Tibial nerve (tissue), 4 donors: ENCODE data around the gene MLANA. TPM values are rescaled to one million over a fixed set of nuclear protein-coding genes. Genes with fewer than 3 reads are reported as not detected.

Source experiments
- DNase-seq, 2 donors: peaks; one replicate each; pipeline ENCODE4 v3.0.0-alpha.2; 2019; ENCODE audit warnings: low spot score in 2 of 2
- H3K27ac ChIP-seq, 4 donors: fragments of 200-600 bp; sonication (generic) in 3 of 4; one replicate each; pipeline ENCODE4 v1.5.1; 2017 to 2019; ENCODE audit warnings: mild to moderate bottlenecking in 1 of 4
- H3K27me3 ChIP-seq, 2 donors: fragments of 200-600 bp; sonication (generic) in 1 of 2; one replicate each; pipeline versions ENCODE4 v1.5.1 to v1.6.0; 2017 to 2019
- H3K36me3 ChIP-seq, 3 donors: fragments of 200-600 bp; sonication (generic); one replicate each; pipeline ENCODE4 v1.5.1; 2018 to 2019
- H3K4me1 ChIP-seq, 4 donors: fragments of 200-600 bp; sonication (generic) in 3 of 4; one replicate each; pipeline ENCODE4 v1.5.1; 2017 to 2019
- H3K4me3 ChIP-seq, 4 donors: fragments of 200-600 bp; sonication (generic) in 3 of 4; one replicate each; pipeline ENCODE4 v1.5.1; 2017 to 2019; ENCODE audit warnings: mild to moderate bottlenecking in 1 of 4, moderate library complexity in 1 of 4
- H3K9me3 ChIP-seq, 4 donors: fragments of 200-600 bp; sonication (generic) in 3 of 4; one replicate each; pipeline ENCODE4 v1.5.1; 2017 to 2019
- CTCF ChIP-seq, 5 experiments: fragments of 200-600 bp in 3 of 5; fragments of 450-650 bp in 2 of 5; sonication (generic) in 3 of 5; IDR thresholded peaks; one replicate each; pipeline ENCODE4 v1.5.1; 2016 to 2019; ENCODE audit warnings: antibody characterized with exemption in 5 of 5, mild to moderate bottlenecking in 3 of 5, moderate library complexity in 2 of 5
- EP300 ChIP-seq, 2 donors: sonication (generic); formaldehyde crosslinking; IDR thresholded peaks; one replicate each; pipeline ENCODE4 v1.6.1; 2017; ENCODE audit warnings: antibody characterized with exemption in 2 of 2, mild to moderate bottlenecking in 1 of 2
- POLR2A ChIP-seq, 2 donors: fragments of 450-650 bp; IDR thresholded peaks; one replicate each; pipeline ENCODE4 v1.6.1; 2017; ENCODE audit warnings: antibody characterized with exemption in 2 of 2, mild to moderate bottlenecking in 2 of 2, moderate library complexity in 2 of 2
- WGBS, 2 donors: methylation state at CpG; one replicate each; pipeline ENCODE4 v1.1.5; 2018; 5-methylcytosine and 5-hydroxymethylcytosine counted together
- total RNA-seq, 4 donors: library from RNA; depleted of rRNA; stranded (reverse); fragments of >200 nt; gene quantifications; one replicate each; pipeline ENCODE4 v1.1.0, GENCODE V29; 2016

Gene MLANA
- total RNA-seq, 4 donors from 2014 or later, result not detected

GRCh38 chr9:5851445-5851844, 39.2 kb upstream of the MLANA start:
- DNase-seq, result no peak
- H3K36me3 ChIP-seq, result peaks cover 0 to 13% (median 0%) of the 10 kb centered on the region in 3 donors
- TF ChIP-seq CTCF (IDR thresholded peaks at IDR 0.05), result no peak
- TF ChIP-seq POLR2A (IDR thresholded peaks at IDR 0.05), result no peak
- no peak for TF ChIP-seq EP300 (IDR thresholded peaks at IDR 0.05)
- H3K27ac ChIP-seq, result no peak overlapping the region
- 82 to 91% methylated on average over 2 of the region's 2 CpGs for WGBS, 2 donors
- H3K27me3 ChIP-seq, result no peaks in the 10 kb centered on the region
- no peak overlapping the region for H3K4me3 ChIP-seq
- H3K9me3 ChIP-seq, result no peaks in the 10 kb centered on the region
- H3K4me1 ChIP-seq, result no peaks in the 10 kb centered on the region

GRCh38 chr9:5852987-5853386, 37.7 kb upstream of the MLANA start:
- no peaks in the 10 kb centered on the region for H3K9me3 ChIP-seq
- H3K4me3 ChIP-seq, result no peak overlapping the region
- WGBS, 2 donors, result 73 to 84% methylated on average over 1 of the region's 1 CpG
- DNase-seq, result no peak
- no peaks in the 10 kb centered on the region for H3K27me3 ChIP-seq
- H3K27ac ChIP-seq, result no peak overlapping the region
- H3K4me1 ChIP-seq, result no peaks in the 10 kb centered on the region
- TF ChIP-seq CTCF (IDR thresholded peaks at IDR 0.05), result no peak
- TF ChIP-seq POLR2A (IDR thresholded peaks at IDR 0.05), result no peak
- no peak for TF ChIP-seq EP300 (IDR thresholded peaks at IDR 0.05)
- H3K36me3 ChIP-seq, result peaks cover 0 to 27% (median 0%) of the 10 kb centered on the region in 3 donors

GRCh38 chr9:5853617-5854016, 37.1 kb upstream of the MLANA start:
- WGBS, 2 donors, result 67 to 70% methylated on average over 3 of the region's 3 CpGs
- Histone ChIP-seq H3K4me3 (no peak overlapping the region), H3K27ac (no peak overlapping the region), H3K27me3 (no peaks in the 10 kb centered on the region), H3K9me3 (no peaks in the 10 kb centered on the region), H3K36me3 (peaks cover 0 to 33% (median 0%) of the 10 kb centered on the region in 3 donors), H3K4me1 (no peaks in the 10 kb centered on the region)
- no peak for DNase-seq
- no peak for TF ChIP-seq CTCF (IDR thresholded peaks at IDR 0.05)
- no peak for TF ChIP-seq POLR2A (IDR thresholded peaks at IDR 0.05)

- DNase-seq, result no peak
- peaks cover 0 to 36% (median 0%) of the 10 kb centered on the region in 3 donors for H3K36me3 ChIP-seq
- 91 to 93% methylated on average over 4 of the region's 4 CpGs for WGBS, 2 donors
- H3K27ac ChIP-seq, result no peak overlapping the region
- TF ChIP-seq EP300 (IDR thresholded peaks at IDR 0.05) (no peak), CTCF (IDR thresholded peaks at IDR 0.05) (no peak), POLR2A (IDR thresholded peaks at IDR 0.05) (no peak)
- no peak overlapping the region for H3K4me3 ChIP-seq
- no peaks in the 10 kb centered on the region for H3K4me1 ChIP-seq
- H3K9me3 ChIP-seq, result no peaks in the 10 kb centered on the region
- H3K27me3 ChIP-seq, result no peaks in the 10 kb centered on the region
These were observed 36.5 kb upstream of the MLANA start for GRCh38 chr9:5854063-5854790.

- H3K9me3 ChIP-seq, result no peaks in the 10 kb centered on the region
- no peak overlapping the region for H3K4me3 ChIP-seq
- no peaks in the 10 kb centered on the region for H3K4me1 ChIP-seq
- H3K36me3 ChIP-seq, result peaks cover 0 to 36% (median 0%) of the 10 kb centered on the region in 3 donors
- H3K27ac ChIP-seq, result no peak overlapping the region
- DNase-seq, result no peak
- TF ChIP-seq CTCF (IDR thresholded peaks at IDR 0.05) (no peak), EP300 (IDR thresholded peaks at IDR 0.05) (no peak), POLR2A (IDR thresholded peaks at IDR 0.05) (no peak)
- no peaks in the 10 kb centered on the region for H3K27me3 ChIP-seq
These were observed 32.8 kb upstream of the MLANA start for GRCh38 chr9:5857928-5858327.
